HepG2 (cell line): ENCODE data around the gene CCT3.

Experiments
- EP300 ChIP-seq, 3 experiments: sonication (generic) in 1 of 3; formaldehyde crosslinking in 1 of 3; IDR thresholded peaks; 2 replicates each; pipeline versions ENCODE4 v1.5.1 to v1.6.1; 2011 to 2020; ENCODE audit warnings: low read depth in 2 of 3, low read length in 2 of 3, borderline replicate concordance in 1 of 3, improper control_type of control experiment in 1 of 3, mild to moderate bottlenecking in 1 of 3, missing genetic modification reagents in 1 of 3, moderate library complexity in 1 of 3
- EZH2 ChIP-seq: conservative IDR thresholded peaks from 2 replicates; pipeline ENCODE4 v1.6.1; 2012; ENCODE audit warnings: mild to moderate bottlenecking, low read depth, low read length, moderate library complexity
- GFI1 ChIP-seq: sonication (generic); formaldehyde crosslinking; IDR thresholded peaks from 2 replicates; pipeline ENCODE4 v1.5.0; 2020; ENCODE audit warnings: missing genetic modification reagents, mild to moderate bottlenecking, borderline replicate concordance
- MXI1 ChIP-seq: IDR thresholded peaks from 3 replicates; pipeline ENCODE4 v1.6.1; 2012; ENCODE audit warnings: low read depth, low read length, inconsistent platforms, borderline replicate concordance
- MYC ChIP-seq: sonication (generic); formaldehyde crosslinking; IDR thresholded peaks from 2 replicates; pipeline ENCODE4 v1.9.0; 2021; ENCODE audit warnings: missing genetic modification reagents, borderline replicate concordance
- RAD21 ChIP-seq: fragments of 450-650 bp; formaldehyde crosslinking; IDR thresholded peaks from 2 replicates; pipeline ENCODE4 v1.5.0; 2020; ENCODE audit warnings: mild to moderate bottlenecking
- RFX5 ChIP-seq: IDR thresholded peaks from 2 replicates; pipeline ENCODE4 v1.6.1; 2011; ENCODE audit warnings: low read depth, low read length, improper control_type of control experiment
- ZBTB21 ChIP-seq: sonication (generic); formaldehyde crosslinking; IDR thresholded peaks from 2 replicates; pipeline ENCODE4 v1.4.0; 2020; ENCODE audit warnings: missing genetic modification reagents
- ZNF326 ChIP-seq: sonication (generic); formaldehyde crosslinking; IDR thresholded peaks from 2 replicates; pipeline ENCODE4 v1.4.0; 2020; ENCODE audit warnings: missing genetic modification reagents, borderline replicate concordance
- ZNF510 ChIP-seq: sonication (generic); formaldehyde crosslinking; IDR thresholded peaks from 2 replicates; pipeline ENCODE4 v1.4.0; 2020; ENCODE audit warnings: low read depth, mild to moderate bottlenecking, missing genetic modification reagents
- ZNF883 ChIP-seq: sonication (generic); formaldehyde crosslinking; IDR thresholded peaks from 2 replicates; pipeline ENCODE4 v1.5.1; 2020; ENCODE audit warnings: mild to moderate bottlenecking, missing genetic modification reagents; ENCODE audit errors: not compliant biosample characterization
- TF ChIP-seq, protein P1 (sequence below): sonication (generic); formaldehyde crosslinking; IDR thresholded peaks from 2 replicates; pipeline ENCODE4 v1.5.0; 2020; ENCODE audit warnings: mild to moderate bottlenecking, missing genetic modification reagents, moderate library complexity

GRCh38 chr1:156279837-156280236 is 58.3 kb downstream of the CCT3 start:
- TF ChIP-seq RAD21 (CRISPR knock-in tag) (no peak), ZNF510 (no peak), GFI1 (no peak), MXI1 (no peak), EP300 (IDR thresholded peaks at IDR 0.05; ENCODE audit: low read depth in 2 of 2, low read length in 2 of 2) (no peak), EP300 (CRISPR knock-in tag; IDR thresholded peaks at IDR 0.05; ENCODE audit: borderline replicate concordance) (no peak), MYC (CRISPR knock-in tag) (no peak), RFX5 (no peak), ZNF326 (CRISPR knock-in tag) (no peak), ZNF883 (CRISPR knock-in tag) (no peak), EZH2 (no peak), ZBTB21 (CRISPR knock-in tag) (no peak)
- TF ChIP-seq, protein P1, sequence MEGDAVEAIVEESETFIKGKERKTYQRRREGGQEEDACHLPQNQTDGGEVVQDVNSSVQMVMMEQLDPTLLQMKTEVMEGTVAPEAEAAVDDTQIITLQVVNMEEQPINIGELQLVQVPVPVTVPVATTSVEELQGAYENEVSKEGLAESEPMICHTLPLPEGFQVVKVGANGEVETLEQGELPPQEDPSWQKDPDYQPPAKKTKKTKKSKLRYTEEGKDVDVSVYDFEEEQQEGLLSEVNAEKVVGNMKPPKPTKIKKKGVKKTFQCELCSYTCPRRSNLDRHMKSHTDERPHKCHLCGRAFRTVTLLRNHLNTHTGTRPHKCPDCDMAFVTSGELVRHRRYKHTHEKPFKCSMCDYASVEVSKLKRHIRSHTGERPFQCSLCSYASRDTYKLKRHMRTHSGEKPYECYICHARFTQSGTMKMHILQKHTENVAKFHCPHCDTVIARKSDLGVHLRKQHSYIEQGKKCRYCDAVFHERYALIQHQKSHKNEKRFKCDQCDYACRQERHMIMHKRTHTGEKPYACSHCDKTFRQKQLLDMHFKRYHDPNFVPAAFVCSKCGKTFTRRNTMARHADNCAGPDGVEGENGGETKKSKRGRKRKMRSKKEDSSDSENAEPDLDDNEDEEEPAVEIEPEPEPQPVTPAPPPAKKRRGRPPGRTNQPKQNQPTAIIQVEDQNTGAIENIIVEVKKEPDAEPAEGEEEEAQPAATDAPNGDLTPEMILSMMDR (CRISPR knock-in tag): no peak
